Measurements from ENCODE around the gene PACSIN2. TPM values are rescaled to one million over a fixed set of nuclear protein-coding genes. Genes with fewer than 3 reads are reported as not detected.
"Not testable (repeated sequence)": the region's sequence is repeated elsewhere in the genome, so short reads cannot be mapped to it uniquely, and the experiment has no call there.

Gene PACSIN2
- total RNA-seq, 2 donors from 2014 or later: 78.0 to 87.1 TPM

DNA sequence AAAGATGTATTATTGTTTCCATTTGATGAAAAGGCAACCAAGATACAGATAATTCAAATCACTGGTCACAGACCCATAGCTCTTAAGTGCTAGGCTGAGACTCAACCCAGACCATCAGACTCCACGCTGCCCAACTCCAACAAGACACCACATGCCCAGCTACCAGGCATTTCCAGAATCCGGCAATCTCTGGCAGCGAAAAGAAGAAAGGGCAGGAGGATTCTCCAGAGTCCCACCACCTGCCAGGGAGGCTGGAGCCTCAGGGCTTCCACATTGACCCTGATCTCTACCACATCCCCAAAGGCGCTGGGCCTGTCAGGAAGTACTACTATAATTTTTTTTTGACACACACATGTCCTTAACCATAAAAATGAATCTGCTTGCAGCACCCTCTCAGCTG is 96.4 kb downstream of the PACSIN2 start:
- DNase-seq (ENCODE audit: low spot score): peak; percentile 54
- TF ChIP-seq POLR2AphosphoS5 (IDR thresholded peaks at IDR 0.05) (peak; percentile 50), POLR2A (IDR thresholded peaks at IDR 0.05) (no peak)
- Histone ChIP-seq H3K36me3 (no peaks in the 10 kb centered on the region), H3K27ac (peak overlapping the region in 1 of 2 donors; percentile 50), H3K4me3 (no peak overlapping the region), H3K9me3 (no peaks in the 10 kb centered on the region), H3K27me3 (replicated peaks; ENCODE audit: insufficient read depth) (no peaks in the 10 kb centered on the region), H3K4me1 (replicated peaks) (peaks cover 7% of the 10 kb centered on the region)
- WGBS: 34% methylated on average over 4 of the region's 4 CpGs
- intact Hi-C loops (cut with DNase I): no loop called here

DNA sequence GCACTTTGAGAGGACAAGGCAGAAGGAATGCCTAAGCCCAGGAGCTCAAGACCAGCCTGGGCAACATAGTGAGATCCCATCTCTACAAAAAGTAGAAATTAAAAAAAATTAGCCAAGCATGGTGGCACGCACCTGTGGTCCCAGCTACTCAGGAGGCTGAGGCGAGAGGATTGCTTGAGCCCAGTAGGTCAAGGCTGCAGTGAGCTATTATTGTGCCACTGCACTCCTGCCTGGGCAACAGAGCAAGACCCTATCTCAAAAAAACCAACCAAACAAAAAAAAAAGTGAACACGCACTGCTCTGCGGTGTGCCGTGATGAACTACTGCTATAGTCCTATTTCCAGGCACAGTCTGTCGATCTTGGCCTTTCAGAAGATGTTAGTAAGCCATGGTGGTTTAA is 97.6 kb downstream of the PACSIN2 start:
- H3K9me3 ChIP-seq; H3K4me1 ChIP-seq (replicated peaks); H3K4me3 ChIP-seq; H3K36me3 ChIP-seq; H3K27ac ChIP-seq; intact Hi-C loops (cut with DNase I); DNase-seq (ENCODE audit: low spot score); H3K27me3 ChIP-seq (replicated peaks; ENCODE audit: insufficient read depth): not testable (repeated sequence)
- WGBS: 97% methylated on average over 6 of the region's 6 CpGs

DNA sequence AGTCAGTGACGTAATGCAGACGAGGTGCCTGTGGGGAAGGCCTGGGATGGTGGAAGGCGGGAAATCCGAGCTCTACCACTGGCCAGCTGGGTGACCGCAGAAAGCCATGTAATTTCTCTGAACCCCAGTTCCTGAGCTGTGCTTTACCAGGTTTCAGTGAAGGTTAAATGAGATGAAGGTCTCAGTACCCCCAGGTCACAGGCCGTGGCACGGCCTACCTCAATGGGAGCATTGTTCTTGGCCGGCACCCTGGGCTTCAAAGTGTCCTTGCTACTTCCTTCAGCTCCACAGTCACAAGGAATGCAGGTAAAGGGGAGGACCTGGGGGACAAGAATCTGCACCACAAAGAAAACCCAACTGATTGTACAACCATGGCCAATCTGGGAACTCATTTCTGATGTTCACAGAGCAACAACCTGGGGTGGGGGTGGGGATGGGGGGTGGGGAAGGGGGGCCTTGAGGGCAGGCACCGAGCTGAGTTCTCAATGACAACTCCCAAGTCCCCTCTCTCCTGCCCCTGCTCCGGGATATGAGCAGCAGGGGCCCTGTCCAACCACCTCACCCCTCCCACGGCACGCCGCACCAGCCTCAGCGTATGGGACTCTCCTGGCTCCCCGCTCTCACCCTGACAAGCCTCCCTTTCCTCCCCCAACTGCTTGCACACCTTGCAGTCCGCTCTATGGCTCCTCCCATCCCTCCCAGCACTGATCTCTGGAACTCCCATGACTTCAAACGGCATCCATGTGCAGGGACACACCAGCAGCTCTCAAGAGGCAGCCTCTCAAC is 98.8 kb downstream of the PACSIN2 start:
- DNase-seq (ENCODE audit: low spot score): no peak
- Histone ChIP-seq H3K9me3 (no peaks in the 10 kb centered on the region), H3K36me3 (no peaks in the 10 kb centered on the region), H3K27ac (no peak overlapping the region), H3K4me3 (no peak overlapping the region), H3K27me3 (replicated peaks; ENCODE audit: insufficient read depth) (no peaks in the 10 kb centered on the region), H3K4me1 (replicated peaks) (no peaks in the 10 kb centered on the region)
- TF ChIP-seq POLR2AphosphoS5 (IDR thresholded peaks at IDR 0.05) (no peak), POLR2A (IDR thresholded peaks at IDR 0.05) (no peak)
- TF ChIP-seq, protein P1, sequence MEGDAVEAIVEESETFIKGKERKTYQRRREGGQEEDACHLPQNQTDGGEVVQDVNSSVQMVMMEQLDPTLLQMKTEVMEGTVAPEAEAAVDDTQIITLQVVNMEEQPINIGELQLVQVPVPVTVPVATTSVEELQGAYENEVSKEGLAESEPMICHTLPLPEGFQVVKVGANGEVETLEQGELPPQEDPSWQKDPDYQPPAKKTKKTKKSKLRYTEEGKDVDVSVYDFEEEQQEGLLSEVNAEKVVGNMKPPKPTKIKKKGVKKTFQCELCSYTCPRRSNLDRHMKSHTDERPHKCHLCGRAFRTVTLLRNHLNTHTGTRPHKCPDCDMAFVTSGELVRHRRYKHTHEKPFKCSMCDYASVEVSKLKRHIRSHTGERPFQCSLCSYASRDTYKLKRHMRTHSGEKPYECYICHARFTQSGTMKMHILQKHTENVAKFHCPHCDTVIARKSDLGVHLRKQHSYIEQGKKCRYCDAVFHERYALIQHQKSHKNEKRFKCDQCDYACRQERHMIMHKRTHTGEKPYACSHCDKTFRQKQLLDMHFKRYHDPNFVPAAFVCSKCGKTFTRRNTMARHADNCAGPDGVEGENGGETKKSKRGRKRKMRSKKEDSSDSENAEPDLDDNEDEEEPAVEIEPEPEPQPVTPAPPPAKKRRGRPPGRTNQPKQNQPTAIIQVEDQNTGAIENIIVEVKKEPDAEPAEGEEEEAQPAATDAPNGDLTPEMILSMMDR (IDR thresholded peaks at IDR 0.05): no peak
- intact Hi-C loops (cut with DNase I): no loop called here
- WGBS: 85% methylated on average over 17 of the region's 17 CpGs

DNA sequence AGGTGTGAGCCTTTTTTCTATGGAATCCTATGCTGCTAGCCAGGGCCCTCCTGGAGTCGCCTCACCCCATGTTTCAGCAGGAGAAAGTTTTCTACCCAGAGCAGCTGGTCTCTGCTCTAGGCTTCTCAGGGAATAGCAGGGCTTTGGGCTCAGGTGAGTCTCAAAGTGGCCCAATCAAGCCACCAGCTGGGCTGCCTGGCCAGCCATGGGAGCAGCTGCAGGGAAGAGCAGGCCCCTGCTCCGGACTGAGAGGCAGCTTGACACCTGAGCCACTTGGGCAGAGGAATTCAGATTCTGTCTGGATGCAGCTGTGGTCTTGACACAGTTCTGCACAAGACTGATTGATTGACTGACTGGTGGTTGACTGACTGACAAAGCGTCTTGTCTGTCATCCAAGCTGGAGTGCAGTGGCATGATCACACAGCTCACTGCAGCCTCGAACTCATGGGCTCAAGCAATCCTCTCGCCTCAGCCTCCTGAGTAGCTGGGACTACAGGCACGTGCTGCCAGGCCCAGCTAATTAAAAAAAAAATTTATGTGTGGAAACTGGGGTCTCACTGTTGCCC is 100.4 kb downstream of the PACSIN2 start:
- no peaks in the 10 kb centered on the region for H3K27me3 ChIP-seq (replicated peaks; ENCODE audit: insufficient read depth)
- 95% methylated on average over 6 of the region's 6 CpGs for WGBS
- H3K4me1 ChIP-seq (replicated peaks): no peaks in the 10 kb centered on the region
- DNase-seq (ENCODE audit: low spot score): no peak
- H3K4me3 ChIP-seq: no peak overlapping the region
- H3K9me3 ChIP-seq: no peaks in the 10 kb centered on the region
- TF ChIP-seq POLR2A (IDR thresholded peaks at IDR 0.05): no peak
- TF ChIP-seq, protein P1 (IDR thresholded peaks at IDR 0.05): no peak
- intact Hi-C loops (cut with DNase I): no loop called here
- H3K27ac ChIP-seq: no peak overlapping the region
- H3K36me3 ChIP-seq: no peaks in the 10 kb centered on the region

DNA sequence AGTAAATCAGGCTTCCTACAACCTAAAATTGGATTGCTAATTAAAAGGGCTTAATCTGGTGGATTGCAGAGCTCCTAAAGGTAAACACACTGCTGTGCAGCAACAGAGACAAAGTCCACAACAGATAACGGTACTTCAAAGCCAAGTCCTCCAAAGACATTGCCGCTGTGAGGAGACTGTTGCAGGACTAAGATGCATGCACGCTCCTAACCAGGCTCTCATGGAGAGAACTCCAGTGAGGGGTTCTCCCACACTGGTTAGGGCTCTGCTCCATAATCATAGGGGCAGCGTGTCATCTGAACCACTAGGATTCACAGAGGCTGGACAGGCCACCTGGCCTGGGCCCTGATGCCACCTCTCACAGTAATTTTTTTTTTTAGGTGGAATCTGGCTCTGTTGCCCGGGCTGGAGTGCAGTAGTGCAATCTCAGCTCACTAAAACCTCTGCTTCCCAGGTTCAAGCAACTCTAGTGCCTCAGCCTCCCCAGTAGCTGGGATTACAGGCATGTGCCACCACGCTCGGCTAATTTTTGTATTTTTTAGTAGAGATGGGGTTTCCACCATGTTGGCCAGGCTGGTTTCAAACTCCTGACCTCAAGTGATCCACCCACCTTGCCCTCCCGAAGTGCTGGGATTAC is 101.0 kb downstream of the PACSIN2 start:
- Histone ChIP-seq H3K4me3 (no peak overlapping the region), H3K9me3 (no peaks in the 10 kb centered on the region), H3K27ac (no peak overlapping the region), H3K36me3 (no peaks in the 10 kb centered on the region), H3K4me1 (replicated peaks) (no peaks in the 10 kb centered on the region), H3K27me3 (replicated peaks; ENCODE audit: insufficient read depth) (no peaks in the 10 kb centered on the region)
- 93% methylated on average over 8 of the region's 8 CpGs for WGBS
- intact Hi-C loops (cut with DNase I): no loop called here
- no peak for TF ChIP-seq POLR2AphosphoS5 (IDR thresholded peaks at IDR 0.05)
- TF ChIP-seq, protein P1 (IDR thresholded peaks at IDR 0.05): no peak
- TF ChIP-seq POLR2A (IDR thresholded peaks at IDR 0.05): no peak
- DNase-seq (ENCODE audit: low spot score): no peak
